Measurements from ENCODE around the gene ZNRD2.

GRCh38 chr11:65538915-65539743, 31.1 kb upstream of the ZNRD2 start:
- TF ChIP-seq ZNF8 (CRISPR knock-in tag; IDR thresholded peaks at IDR 0.05) (no peak), ZFP3 (CRISPR knock-in tag; IDR thresholded peaks at IDR 0.05) (no peak), PATZ1 (CRISPR knock-in tag; IDR thresholded peaks at IDR 0.05; ENCODE audit: borderline replicate concordance) (no peak), ZFP30 (CRISPR knock-in tag; IDR thresholded peaks at IDR 0.05) (no peak), ISL1 (CRISPR knock-in tag; IDR thresholded peaks at IDR 0.05) (no peak), TSHZ2 (CRISPR knock-in tag; IDR thresholded peaks at IDR 0.05) (no peak), SNAI2 (CRISPR knock-in tag; IDR thresholded peaks at IDR 0.05) (no peak), POU6F1 (CRISPR knock-in tag; IDR thresholded peaks at IDR 0.05; ENCODE audit: borderline replicate concordance, low read depth) (no peak), ZC3H10 (CRISPR knock-in tag; IDR thresholded peaks at IDR 0.05) (no peak), BACH2 (CRISPR knock-in tag; IDR thresholded peaks at IDR 0.05; ENCODE audit: borderline replicate concordance) (no peak), PPARA (CRISPR knock-in tag; IDR thresholded peaks at IDR 0.05; ENCODE audit: borderline replicate concordance) (no peak), CSDC2 (CRISPR knock-in tag; IDR thresholded peaks at IDR 0.05) (no peak), OSR1 (CRISPR knock-in tag; IDR thresholded peaks at IDR 0.05) (no peak), RARB (CRISPR knock-in tag; IDR thresholded peaks at IDR 0.05) (no peak)
